ENCODE results near the gene SLIT3. TPM values are rescaled to one million over a fixed set of nuclear protein-coding genes. Genes with fewer than 3 reads are reported as not detected.

Gene SLIT3
- polyA plus RNA-seq, 4 donors = 46.4 to 82.0 (median 57.9) TPM

DNA sequence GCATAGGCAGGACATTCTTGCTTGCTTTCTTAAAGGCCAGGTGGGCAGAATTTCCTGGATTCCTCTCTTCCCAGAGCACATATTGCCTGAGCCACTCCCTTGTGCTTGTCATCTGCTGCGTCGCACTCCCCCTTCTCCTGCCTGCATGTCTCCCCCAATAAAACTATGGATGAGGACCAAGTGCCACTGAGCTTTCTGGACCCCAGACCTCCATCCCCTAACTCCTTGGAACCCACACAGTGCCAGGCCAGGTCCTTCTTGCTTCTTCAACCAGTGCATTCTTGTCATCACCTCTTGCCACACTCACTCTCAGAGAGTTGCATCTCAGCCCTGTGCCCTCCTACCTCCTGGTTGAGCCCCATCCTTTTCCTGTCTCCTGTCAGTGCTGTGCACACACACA is 563.9 kb downstream of the SLIT3 start:
- DNase-seq (ENCODE audit: low read depth in 4 of 4, low spot score in 3 of 4) = no peak

DNA sequence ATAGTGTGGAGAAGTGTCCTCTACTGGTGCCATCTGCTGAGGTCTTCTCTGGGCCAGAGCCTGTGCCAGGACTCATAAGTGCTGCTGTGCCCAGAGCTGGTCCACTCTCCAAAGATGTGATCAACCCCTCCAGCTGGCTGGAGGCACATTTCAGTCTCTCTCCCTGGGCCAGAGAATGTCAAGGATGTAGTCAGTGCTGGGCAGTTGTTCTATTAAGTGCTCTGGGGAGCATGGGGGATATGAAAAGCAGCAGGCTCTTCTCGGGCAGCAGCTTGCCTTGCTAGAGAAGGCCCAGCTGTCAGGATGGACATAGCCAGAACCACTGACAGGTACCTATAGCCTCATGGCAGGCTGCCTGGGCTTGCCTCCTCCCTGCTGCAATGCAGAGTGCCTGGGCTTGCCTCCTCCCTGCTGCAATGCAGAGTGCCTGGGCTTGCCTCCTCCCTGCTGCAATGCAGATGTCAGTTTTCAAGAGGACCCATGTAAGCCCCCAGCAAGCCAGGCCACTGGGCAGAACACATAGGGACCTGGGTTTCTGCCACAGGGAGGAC is 564.6 kb downstream of the SLIT3 start:
- DNase-seq (ENCODE audit: low read depth in 4 of 4, low spot score in 3 of 4) = no peak

DNA sequence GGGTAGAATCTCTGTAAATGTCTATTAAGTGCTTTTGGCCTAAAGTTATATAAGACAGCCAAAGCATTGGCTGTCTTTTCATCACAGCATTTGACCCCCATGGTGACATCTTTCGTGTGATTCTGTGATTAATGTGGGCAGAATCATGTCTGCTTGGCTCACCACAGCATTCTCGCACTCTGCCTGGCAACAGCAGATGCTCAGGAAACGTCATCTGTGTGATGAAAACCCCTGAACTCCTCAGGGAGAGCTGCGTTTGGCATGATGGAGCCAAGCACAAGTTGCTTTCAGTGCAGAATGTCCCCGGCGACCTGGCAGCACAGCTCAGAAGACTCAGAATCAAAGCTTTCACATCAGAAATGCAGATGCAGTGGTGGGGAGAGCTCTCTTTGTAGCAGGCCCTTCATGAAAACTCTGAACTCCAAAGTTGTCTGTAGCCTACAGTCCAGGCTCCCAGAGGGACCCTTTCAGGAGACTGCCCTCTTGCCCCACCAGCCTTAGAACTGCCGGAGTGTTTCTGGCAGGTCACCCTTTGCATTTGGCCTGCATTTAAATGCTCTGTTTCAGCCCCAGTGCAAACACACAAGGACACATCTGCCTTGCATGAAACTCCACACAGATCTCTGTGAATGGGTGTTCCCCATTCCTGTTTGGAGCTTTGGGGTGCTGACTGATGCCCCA is 566.2 kb downstream of the SLIT3 start:
- DNase-seq (ENCODE audit: low read depth in 4 of 4, low spot score in 3 of 4) = no peak

DNA sequence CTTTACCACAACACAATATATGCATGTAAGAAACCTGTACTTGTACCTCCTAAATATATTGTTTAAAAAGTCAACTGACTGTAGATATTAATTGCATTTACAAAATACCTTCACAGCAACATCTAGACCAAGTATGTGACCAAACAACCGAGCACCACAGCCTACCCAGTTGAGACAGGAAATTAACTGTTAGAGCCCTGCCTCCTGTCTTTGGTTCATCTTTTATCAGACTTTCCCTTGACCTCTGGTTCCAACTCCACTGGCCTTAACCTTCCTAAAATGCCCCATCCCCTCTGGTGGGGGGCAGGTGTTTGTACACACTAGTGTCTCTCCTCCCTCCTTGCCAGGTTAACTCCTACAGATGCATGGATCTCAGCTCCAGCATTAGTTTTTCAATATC is 566.8 kb downstream of the SLIT3 start:
- no peak for DNase-seq (ENCODE audit: low read depth in 4 of 4, low spot score in 3 of 4)

DNA sequence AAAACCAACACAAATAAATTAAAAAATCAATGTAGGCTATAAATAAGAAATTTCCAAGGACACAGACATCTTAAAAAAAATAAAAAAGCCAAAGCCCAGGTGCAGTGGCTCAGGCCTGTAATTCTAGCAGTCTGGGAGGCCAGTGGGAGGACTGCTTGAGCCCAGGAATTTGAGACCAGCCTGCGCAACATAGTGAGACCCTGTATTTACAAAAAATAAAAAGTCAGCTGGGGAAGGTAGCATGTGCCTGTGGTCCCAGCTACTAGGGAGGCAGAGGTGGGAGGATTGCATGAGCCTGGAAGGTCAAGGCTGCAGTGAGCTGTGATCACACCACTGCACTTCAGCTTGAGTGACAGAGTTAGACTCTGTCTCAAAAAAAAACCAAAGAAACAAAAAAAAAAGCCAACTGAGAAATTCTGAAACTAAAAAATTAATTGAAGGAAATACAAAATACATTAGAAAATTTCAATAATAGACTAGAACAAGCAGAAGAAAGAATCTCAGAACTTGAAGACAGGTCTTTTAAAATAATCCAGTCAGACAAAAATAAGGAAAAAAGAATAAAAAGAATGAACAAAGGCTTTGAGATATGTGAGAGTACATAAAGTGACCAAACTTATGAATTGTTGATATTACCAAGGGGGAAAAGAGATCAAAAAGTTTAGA is 572.3 kb downstream of the SLIT3 start:
- DNase-seq (ENCODE audit: low read depth in 4 of 4, low spot score in 3 of 4) = no peak

GRCh38 chr5:168727547-168727946 is 573.4 kb downstream of the SLIT3 start:
- DNase-seq (ENCODE audit: low read depth in 4 of 4, low spot score in 3 of 4) = no peak

- no peak for DNase-seq (ENCODE audit: low read depth in 4 of 4, low spot score in 3 of 4)
Measured at GRCh38 chr5:168726342-168726741, 574.6 kb downstream of the SLIT3 start.

DNA sequence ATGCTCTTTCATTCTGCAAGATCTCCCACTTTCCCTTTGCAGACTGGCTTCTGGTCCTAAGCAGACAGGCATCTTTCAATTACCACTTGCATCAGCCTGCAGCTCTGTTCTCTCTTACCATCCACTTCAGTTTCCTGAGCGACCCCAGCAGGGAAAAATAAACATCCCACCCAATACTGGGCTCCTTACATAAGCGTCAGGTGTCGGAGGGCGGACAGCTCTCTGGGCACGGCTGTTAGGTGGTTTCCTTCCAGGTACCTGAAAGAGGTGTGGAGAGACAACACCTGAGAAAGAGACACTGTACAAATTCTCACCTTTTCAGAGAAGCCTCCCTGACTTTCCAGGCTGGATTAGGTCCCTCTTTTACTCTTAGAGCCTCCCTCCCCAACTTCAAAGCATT is 576.7 kb downstream of the SLIT3 start:
- DNase-seq (ENCODE audit: low read depth in 4 of 4, low spot score in 3 of 4) = no peak

GRCh38 chr5:168723037-168723436 is 577.9 kb downstream of the SLIT3 start:
- no peak for DNase-seq (ENCODE audit: low read depth in 4 of 4, low spot score in 3 of 4)

DNA sequence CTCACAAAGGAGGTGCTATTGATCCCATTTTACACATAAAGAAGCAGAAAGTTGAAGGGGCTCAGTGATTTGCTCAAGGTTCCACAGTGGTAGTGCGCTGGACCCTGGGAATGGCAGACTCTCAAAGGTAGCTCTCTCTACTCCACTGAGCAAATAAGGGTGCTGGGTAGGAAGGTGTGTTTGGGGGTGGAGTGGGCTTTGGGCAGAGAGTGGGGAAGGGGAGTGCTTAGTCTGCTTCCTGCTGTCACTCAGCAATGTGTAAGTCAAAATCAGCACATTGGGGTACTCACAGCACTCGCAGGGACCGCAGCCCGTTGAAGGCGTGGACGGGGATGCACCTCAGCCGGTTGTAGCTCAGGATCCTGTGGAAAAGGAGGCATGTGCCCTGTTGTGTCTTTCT is 579.0 kb downstream of the SLIT3 start:
- DNase-seq (ENCODE audit: low read depth in 4 of 4, low spot score in 3 of 4) = no peak

GRCh38 chr5:168721002-168721753 is 579.8 kb downstream of the SLIT3 start:
- no peak for DNase-seq (ENCODE audit: low read depth in 4 of 4, low spot score in 3 of 4)

DNA sequence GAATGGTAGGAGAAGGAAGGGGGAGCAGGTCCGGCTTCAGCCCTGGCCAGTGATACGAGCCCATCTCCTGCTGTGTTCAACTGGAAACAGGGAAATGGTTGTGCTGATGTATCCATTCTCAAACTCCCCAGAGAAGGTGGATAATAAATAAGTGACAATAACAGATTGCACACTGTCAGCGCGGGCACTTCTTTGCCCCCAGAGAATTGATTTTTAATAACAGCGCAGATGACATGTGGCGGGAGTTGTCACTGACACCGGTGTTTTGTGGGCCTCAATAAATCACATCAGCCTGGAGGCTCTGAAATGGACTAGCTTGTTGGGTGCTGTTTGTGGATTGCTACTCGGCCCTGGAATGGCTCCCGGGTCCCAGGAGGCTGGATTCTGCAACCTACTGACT is 580.4 kb downstream of the SLIT3 start:
- no peak for DNase-seq (ENCODE audit: low read depth in 4 of 4, low spot score in 3 of 4)

DNA sequence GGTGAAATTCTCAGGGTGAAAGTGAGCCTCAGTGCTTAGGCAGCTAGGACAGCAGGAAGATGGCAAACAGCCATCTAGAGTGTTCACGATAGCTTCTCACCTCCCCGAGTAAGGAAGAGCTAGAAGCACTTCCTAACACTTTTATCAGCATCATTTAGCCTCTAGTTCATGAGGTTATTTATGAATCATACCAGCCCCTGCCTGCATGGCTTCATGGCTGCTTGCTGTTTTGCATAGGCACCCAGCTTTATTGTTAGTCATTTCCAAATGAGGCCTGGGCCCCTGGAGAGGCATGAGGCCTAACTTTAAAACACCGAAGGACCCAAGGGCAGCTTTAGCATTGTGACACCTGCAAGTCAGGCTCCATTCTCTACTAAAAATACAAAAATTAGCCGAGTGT is 586.9 kb downstream of the SLIT3 start:
- DNase-seq (ENCODE audit: low read depth in 4 of 4, low spot score in 3 of 4) = no peak

GRCh38 chr5:168713051-168713450 is 587.9 kb downstream of the SLIT3 start:
- DNase-seq (ENCODE audit: low read depth in 4 of 4, low spot score in 3 of 4) = no peak

DNA sequence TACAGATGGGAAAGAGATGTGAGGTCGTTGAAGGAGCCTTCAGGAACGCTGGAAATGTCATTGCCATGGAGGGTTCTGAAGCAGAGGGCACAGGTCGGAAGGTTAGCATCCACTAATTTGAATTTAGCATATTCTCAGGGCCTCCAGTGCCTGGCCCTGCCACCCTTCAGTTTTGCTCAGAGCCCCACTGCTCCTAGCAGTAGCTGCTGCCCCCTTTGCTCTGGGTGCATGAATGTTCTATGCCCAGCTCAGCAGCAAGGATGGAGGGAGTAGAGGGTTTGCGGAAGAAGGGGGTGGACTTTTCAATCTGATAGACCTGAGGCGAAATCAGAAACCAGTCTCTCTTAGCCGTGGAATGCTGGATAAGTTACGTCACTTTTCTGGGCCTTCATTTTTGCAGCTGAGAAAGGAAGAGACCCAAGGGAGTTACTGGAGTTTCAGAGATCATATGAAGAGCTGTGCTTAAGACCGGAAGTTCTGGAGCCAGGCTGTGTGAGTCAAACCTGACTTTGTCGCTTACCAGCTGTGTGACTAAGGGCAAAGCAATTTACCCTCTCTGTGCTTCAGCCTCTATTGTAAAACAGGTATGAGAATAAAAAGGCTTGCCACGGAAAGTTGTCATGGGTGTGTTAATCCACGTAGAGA is 588.5 kb downstream of the SLIT3 start:
- DNase-seq (ENCODE audit: low read depth in 4 of 4, low spot score in 3 of 4) = no peak

- no peak for DNase-seq (ENCODE audit: low read depth in 4 of 4, low spot score in 3 of 4)
Measured at GRCh38 chr5:168710706-168711105, 590.2 kb downstream of the SLIT3 start.

- DNase-seq (ENCODE audit: low read depth in 4 of 4, low spot score in 3 of 4) = no peak
Measured at GRCh38 chr5:168707716-168708695, 592.9 kb downstream of the SLIT3 start.

DNA sequence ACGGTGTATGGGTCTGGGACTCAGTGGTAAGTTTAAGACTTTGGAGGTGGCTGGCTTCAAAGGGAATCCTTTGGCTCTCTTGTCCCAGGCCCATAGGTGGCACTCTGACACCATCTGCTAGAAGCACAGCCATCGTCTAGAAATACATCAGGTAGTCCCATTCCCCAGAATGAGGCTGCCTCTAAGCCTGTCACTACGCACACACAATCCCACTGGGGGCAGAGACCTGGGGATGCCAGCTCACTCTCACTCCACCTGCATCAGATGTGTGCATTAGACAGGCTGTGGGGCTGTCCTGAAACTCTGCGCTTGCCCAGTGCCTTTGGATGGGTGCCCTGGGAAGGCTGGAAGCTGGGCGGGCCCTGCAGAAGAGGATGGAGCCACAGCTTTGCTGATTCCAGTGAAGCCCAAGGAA is 594.3 kb downstream of the SLIT3 start:
- no peak for DNase-seq (ENCODE audit: low read depth in 4 of 4, low spot score in 3 of 4)

DNA sequence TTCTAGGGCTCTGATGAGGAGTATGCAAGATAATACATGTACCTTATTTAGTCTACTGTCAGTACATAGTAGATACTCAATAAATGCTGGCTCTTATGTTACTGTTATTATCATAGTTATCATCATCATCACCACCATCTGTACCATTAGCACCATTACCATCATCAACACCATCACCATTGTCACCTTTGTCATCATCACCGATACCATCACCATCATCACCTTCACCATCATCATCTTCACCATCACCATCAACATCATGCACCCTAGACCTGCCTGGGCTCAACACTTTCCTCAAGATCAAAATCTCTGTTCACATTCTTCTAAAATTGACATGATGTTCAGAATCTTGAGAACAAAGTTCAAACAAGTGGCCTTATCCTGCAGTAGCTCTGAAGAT is 595.6 kb downstream of the SLIT3 start:
- DNase-seq (ENCODE audit: low read depth in 4 of 4, low spot score in 3 of 4) = no peak

- DNase-seq (ENCODE audit: low read depth in 4 of 4, low spot score in 3 of 4) = no peak
Measured at GRCh38 chr5:168702511-168702910, 598.4 kb downstream of the SLIT3 start.
